Neural progenitor cell (in vitro differentiated cells): ENCODE measurements around the gene WDR70. TPM values are rescaled to one million over a fixed set of nuclear protein-coding genes. Genes with fewer than 3 reads are reported as not detected.
A peak's percentile ranks its signal among the peaks of the same experiment; 100 is the strongest.

ENCODE experiments used
- DNase-seq: peaks from one replicate; pipeline ENCODE4 v3.0.0-alpha.2; 2016; ENCODE audit warnings: low spot score
- H2AFZ ChIP-seq: fragments of 200-600 bp; sonication (generic); replicated peaks from 2 replicates; pipeline ENCODE4 v1.6.1; 2016; ENCODE audit warnings: antibody characterized with exemption
- H3F3A ChIP-seq: fragments of 200-600 bp; sonication (generic); 2 replicates; pipeline ENCODE4 v1.6.1; 2016; ENCODE audit warnings: antibody characterized with exemption, low read depth
- H3K27ac ChIP-seq: fragments of 200-600 bp; sonication (generic); 2 replicates; pipeline ENCODE4 v1.5.1; 2016; ENCODE audit warnings: mild to moderate bottlenecking
- H3K27me3 ChIP-seq: fragments of 200-600 bp; sonication (generic); 2 replicates; pipeline ENCODE4 v1.6.1; 2016; ENCODE audit warnings: mild to moderate bottlenecking, moderate library complexity
- H3K36me3 ChIP-seq: fragments of 200-600 bp; sonication (generic); 2 replicates; pipeline ENCODE4 v1.5.1; 2016
- H3K4me1 ChIP-seq: fragments of 200-600 bp; sonication (generic); 2 replicates; pipeline ENCODE4 v1.6.1; 2016; ENCODE audit warnings: mixed run types
- H3K4me2 ChIP-seq: fragments of 200-600 bp; sonication (generic); 2 replicates; pipeline ENCODE4 v1.6.1; 2016
- H3K4me3 ChIP-seq: fragments of 200-600 bp; sonication (generic); 2 replicates; pipeline ENCODE4 v1.5.1; 2016
- H3K79me2 ChIP-seq: fragments of 200-600 bp; sonication (generic); 2 replicates; pipeline ENCODE4 v1.6.1; 2016; ENCODE audit warnings: low read depth
- H3K9ac ChIP-seq: fragments of 200-600 bp; sonication (generic); 2 replicates; pipeline ENCODE4 v1.6.1; 2016
- H3K9me3 ChIP-seq: fragments of 200-600 bp; sonication (generic); 2 replicates; pipeline ENCODE4 v1.5.1; 2016; ENCODE audit warnings: low read depth
- H4K20me1 ChIP-seq: fragments of 200-600 bp; sonication (generic); 2 replicates; pipeline ENCODE4 v1.6.1; 2016; ENCODE audit warnings: low read depth
- H3K27ac Mint-ChIP-seq: 3 replicates; pipeline ENCODE4 v1.8.0; 2021; ENCODE audit warnings: mixed read lengths
- H3K27me3 Mint-ChIP-seq: 2 replicates; pipeline ENCODE4 v1.8.0; 2022; ENCODE audit warnings: low read depth, mild to moderate bottlenecking, inconsistent platforms, moderate library complexity, mixed read lengths; ENCODE audit not compliant: insufficient read depth
- H3K36me3 Mint-ChIP-seq: 3 replicates; pipeline ENCODE4 v1.8.0; 2021; ENCODE audit warnings: mixed read lengths
- H3K4me1 Mint-ChIP-seq: 3 replicates; pipeline ENCODE4 v1.8.0; 2021; ENCODE audit warnings: mixed read lengths
- H3K4me3 Mint-ChIP-seq: 3 replicates; pipeline ENCODE4 v1.8.0; 2021; ENCODE audit warnings: mild to moderate bottlenecking, moderate library complexity, mixed read lengths
- H3K9me3 Mint-ChIP-seq: 3 replicates; pipeline ENCODE4 v1.8.0; 2020; ENCODE audit warnings: mixed read lengths
- CTCF ChIP-seq: fragments of 200-600 bp; sonication (generic); IDR thresholded peaks from 2 replicates; pipeline ENCODE4 v1.5.1; 2017; ENCODE audit warnings: antibody characterized with exemption, mild to moderate bottlenecking
- EZH2 ChIP-seq: fragments of 200-600 bp; sonication (generic); IDR thresholded peaks from 2 replicates; pipeline ENCODE4 v1.6.1; 2017; ENCODE audit warnings: antibody characterized with exemption, mild to moderate bottlenecking, moderate library complexity
- EZH2phosphoT487 ChIP-seq: fragments of 200-600 bp; sonication (generic); IDR thresholded peaks from 2 replicates; pipeline ENCODE4 v1.6.1; 2017; ENCODE audit warnings: antibody characterized with exemption
- total RNA-seq: library from RNA; depleted of rRNA; stranded (reverse); fragments of >200 nt; gene quantifications from 2 replicates; pipeline ENCODE4 v1.2.3, GENCODE V29; 2015; ENCODE audit warnings: low replicate concordance

WDR70 gene
- total RNA-seq, 1 donor from 2014 or later: 46.2 TPM

GRCh38 chr5:37570597-37570996 lies 191.5 kb downstream of the WDR70 start:
- H3K36me3 Mint-ChIP-seq: no peaks in the 10 kb centered on the region
- H4K20me1 ChIP-seq: no peaks in the 10 kb centered on the region
- H3K4me3 Mint-ChIP-seq: no peak overlapping the region
- H3F3A ChIP-seq: no peaks in the 10 kb centered on the region
- no peak overlapping the region for H3K4me2 ChIP-seq
- TF ChIP-seq CTCF: no peak
- H3K4me1 Mint-ChIP-seq: no peaks in the 10 kb centered on the region
- DNase-seq: no peak
- H3K9ac ChIP-seq: no peak overlapping the region
- no peaks in the 10 kb centered on the region for H3K27me3 Mint-ChIP-seq
- no peaks in the 10 kb centered on the region for H3K4me1 ChIP-seq
- H3K79me2 ChIP-seq: no peaks in the 10 kb centered on the region
- no peaks in the 10 kb centered on the region for H3K9me3 Mint-ChIP-seq
- no peak overlapping the region for H2AFZ ChIP-seq
- H3K4me3 ChIP-seq: no peak overlapping the region
- H3K36me3 ChIP-seq: no peaks in the 10 kb centered on the region
- H3K27ac ChIP-seq: no peak overlapping the region
- no peaks in the 10 kb centered on the region for H3K27me3 ChIP-seq
- H3K27ac Mint-ChIP-seq: no peak overlapping the region
- no peaks in the 10 kb centered on the region for H3K9me3 ChIP-seq

GRCh38 chr5:37571985-37572384 lies 192.9 kb downstream of the WDR70 start:
- H2AFZ ChIP-seq: no peak overlapping the region
- Mint-ChIP-seq H3K27me3 (no peaks in the 10 kb centered on the region), H3K4me3 (no peak overlapping the region), H3K9me3 (no peaks in the 10 kb centered on the region), H3K36me3 (no peaks in the 10 kb centered on the region), H3K27ac (no peak overlapping the region), H3K4me1 (no peaks in the 10 kb centered on the region)
- no peak for DNase-seq
- H3K9ac ChIP-seq: no peak overlapping the region
- no peaks in the 10 kb centered on the region for H3K36me3 ChIP-seq
- H3K4me1 ChIP-seq: no peaks in the 10 kb centered on the region
- H3K27me3 ChIP-seq: no peaks in the 10 kb centered on the region
- H4K20me1 ChIP-seq: no peaks in the 10 kb centered on the region
- no peak for TF ChIP-seq EZH2phosphoT487
- no peak for TF ChIP-seq CTCF
- no peak for TF ChIP-seq EZH2
- no peaks in the 10 kb centered on the region for H3K79me2 ChIP-seq
- no peak overlapping the region for H3K27ac ChIP-seq
- H3F3A ChIP-seq: no peaks in the 10 kb centered on the region
- no peaks in the 10 kb centered on the region for H3K9me3 ChIP-seq
- H3K4me3 ChIP-seq: no peak overlapping the region
- no peak overlapping the region for H3K4me2 ChIP-seq

- no peaks in the 10 kb centered on the region for H3K4me1 ChIP-seq
- Mint-ChIP-seq H3K9me3 (no peaks in the 10 kb centered on the region), H3K27me3 (no peaks in the 10 kb centered on the region), H3K4me3 (no peak overlapping the region), H3K36me3 (no peaks in the 10 kb centered on the region), H3K27ac (no peak overlapping the region), H3K4me1 (no peaks in the 10 kb centered on the region)
- H3K9ac ChIP-seq: no peak overlapping the region
- no peak overlapping the region for H3K27ac ChIP-seq
- H3K79me2 ChIP-seq: no peaks in the 10 kb centered on the region
- H2AFZ ChIP-seq: no peak overlapping the region
- H3K36me3 ChIP-seq: no peaks in the 10 kb centered on the region
- H3K4me3 ChIP-seq: no peak overlapping the region
- no peaks in the 10 kb centered on the region for H3K9me3 ChIP-seq
- no peaks in the 10 kb centered on the region for H3F3A ChIP-seq
- H3K27me3 ChIP-seq: no peaks in the 10 kb centered on the region
- no peak overlapping the region for H3K4me2 ChIP-seq
- DNase-seq: peak; percentile 10
- no peaks in the 10 kb centered on the region for H4K20me1 ChIP-seq
- TF ChIP-seq EZH2phosphoT487: no peak
- TF ChIP-seq CTCF: no peak
- no peak for TF ChIP-seq EZH2
Measured at GRCh38 chr5:37575541-37576489, 196.7 kb downstream of the WDR70 start.
